Cortex of kidney (tissue), 1 donor: ENCODE results near the gene TNRC6C.

Experiments used
- DNase-seq: peaks from one replicate; lab custom pipeline; 2025; lab: John Stamatoyannopoulos, UW

The TNRC6C gene

DNA sequence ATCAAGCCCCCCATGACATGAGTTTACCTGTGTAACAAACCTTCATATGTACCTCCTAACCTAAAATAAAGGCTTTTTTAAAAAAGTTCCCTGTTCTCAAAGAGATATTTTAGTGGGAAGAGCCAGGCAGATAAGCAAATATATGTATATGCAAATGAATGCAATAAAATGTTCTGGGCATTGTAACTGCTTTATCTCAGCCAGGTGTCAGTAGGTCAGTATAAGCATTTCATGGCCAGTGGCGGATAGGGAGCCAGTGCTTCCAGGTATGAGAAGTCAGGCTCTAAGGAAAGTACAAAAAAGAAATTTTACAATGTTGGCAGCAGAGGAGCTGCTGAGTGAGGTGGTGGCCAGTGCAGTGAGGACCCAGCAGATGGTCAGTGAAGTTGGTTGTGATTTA, 53.9 kb downstream of the TNRC6C start:
- no peak for DNase-seq

DNA sequence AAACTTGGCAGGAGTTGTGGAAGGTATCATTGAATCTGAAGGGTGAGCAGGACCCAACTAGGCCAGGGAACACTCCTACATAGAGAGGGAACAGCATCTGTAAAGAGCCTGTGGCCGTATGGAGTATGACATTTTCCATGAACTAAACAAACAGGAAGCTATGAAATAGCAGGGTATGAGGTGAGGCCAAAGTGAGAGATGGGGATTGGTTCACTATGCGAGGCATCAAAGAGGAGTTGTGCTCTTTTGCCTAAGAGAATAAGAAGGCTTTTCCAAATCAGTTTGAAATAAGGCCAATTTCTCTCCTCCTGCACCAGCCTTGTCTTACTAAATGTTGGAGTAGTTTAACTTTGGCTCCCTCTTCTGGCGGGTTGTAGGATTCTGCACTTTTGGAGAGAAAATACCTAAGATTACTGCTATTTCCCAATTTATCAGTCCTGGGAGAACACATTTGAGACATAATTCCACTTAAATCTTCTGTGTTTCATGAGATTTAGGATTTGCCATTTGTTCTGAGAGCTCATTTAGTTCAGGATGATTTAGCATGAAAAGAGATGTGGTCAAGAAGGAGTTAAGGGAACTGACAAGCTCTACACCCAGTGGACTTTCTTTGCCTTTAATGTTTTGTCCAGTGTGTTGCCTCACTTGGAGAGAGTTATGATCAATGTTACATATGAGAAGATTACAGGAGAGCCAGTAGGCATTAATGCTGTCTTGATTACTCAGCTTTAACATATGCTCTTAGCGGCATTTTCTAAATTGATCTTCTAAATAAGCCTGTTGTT, 55.4 kb downstream of the TNRC6C start:
- DNase-seq, result no peak

DNA sequence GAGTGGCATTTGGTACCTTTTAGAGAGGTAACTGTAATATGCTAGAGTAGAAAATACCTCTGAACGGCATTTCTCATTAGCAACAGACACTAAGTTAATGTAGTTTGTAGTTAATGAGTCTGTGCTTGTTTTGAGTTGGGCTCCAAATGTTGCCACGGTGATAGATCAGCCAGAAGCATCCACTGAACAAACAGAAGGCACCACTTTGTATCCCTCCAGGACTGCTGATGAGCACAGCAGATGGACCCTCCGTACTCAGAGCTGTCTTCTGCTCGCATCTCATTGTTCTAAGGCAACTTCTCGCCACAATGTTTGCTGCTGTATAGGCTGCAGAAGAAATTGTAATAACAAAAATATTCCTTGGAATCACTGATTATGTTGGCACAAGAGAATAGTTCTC, 56.1 kb downstream of the TNRC6C start:
- no peak for DNase-seq

DNA sequence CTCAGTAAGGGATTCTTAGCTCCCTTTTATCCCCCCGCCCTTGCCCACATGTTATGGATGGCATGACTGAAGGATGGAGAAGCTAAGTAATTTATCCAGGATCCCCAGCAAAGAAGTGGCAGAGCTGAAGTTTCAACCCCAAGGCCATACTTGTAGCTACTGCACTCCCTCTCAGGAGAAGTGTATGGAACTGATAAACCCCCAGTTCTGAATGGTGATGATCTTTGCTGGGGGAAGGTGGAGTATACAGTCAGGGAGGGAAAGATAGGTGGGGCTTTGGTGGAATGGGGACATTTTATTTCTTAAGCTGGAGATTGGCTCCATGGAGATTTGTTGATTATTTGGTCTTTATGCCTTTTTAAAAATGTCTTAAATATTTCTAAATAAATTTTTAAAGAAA, 58.3 kb downstream of the TNRC6C start:
- DNase-seq, result no peak

DNA sequence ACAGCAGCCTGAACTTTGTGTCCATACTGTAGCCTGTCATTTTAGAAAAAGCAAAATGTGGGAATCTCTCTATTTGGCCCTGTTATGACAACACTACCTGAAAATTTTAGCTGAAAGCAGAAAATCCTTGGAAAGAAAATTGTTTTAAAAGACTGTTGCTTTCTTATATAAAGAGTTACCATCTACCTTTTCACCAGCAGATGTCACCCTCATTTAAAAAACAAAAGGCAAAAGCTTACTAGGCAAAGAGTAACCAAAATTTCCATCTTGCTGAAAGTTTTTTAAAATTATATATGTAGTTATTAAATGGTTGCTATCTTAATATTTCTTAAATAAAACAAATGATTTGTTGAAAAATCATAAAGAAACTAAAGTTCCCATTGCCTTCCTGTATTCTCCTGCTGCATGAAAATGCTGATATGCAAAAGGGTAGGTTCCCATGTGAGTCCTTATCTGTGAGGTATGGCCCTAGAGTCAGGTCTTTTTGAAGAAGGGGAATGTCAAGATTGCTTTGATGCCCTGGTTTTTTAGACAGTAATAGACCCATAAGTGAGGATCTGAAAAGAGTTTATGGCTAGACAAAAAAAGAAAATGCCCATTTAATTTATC, 61.0 kb downstream of the TNRC6C start:
- DNase-seq, result no peak

DNA sequence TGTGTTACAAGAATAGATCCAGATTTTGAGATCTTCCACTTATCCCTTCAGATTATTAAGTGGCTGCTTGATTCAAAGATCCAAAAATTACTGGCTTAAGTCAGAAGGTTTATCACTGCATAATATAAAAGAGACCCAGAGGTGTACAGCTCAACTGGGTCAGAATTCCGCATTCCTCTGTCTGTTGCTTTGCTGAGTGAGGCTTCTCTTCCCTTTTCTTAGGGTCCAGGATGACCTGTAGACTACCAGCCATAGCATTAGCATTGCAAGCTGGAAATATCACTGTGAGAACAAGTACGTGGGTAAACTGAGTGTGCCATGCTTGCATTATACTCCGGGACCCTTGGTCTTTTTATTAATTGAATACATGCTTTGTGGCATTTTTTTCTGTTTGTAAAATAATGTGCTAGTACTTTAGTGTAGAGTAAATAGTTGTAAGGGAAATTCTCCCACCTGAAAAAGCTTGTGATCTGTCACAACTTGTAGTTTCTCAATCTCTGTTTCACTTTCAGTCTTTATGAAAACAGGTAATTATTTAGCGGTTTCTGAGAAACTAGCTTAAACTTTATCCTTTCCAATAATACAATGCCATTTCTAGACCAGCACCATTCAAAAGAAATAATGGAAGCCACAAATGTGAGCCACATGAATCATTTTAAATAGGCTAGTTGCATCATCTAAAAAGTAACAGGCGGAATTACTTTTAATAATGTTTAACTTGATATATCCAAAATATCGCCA, 61.6 kb downstream of the TNRC6C start:
- no peak for DNase-seq

DNA sequence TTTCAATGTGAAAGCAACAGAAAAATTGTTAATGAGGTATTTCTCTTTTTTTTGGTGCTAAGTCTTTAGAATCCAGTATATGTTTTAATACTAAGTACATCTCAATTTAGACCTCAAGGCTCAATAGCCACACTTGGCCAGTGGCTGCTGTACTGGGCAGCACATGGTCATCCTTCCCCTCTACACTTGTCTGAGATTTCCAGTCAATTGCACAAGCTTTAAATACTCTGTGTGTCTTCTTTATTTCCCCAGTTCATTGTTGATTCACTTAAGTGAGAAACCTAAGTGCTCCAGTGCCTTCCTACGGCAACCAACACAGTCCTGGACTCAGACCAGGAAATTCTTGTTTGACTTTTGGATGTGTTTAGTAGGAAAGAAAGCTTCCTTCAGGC, 62.2 kb downstream of the TNRC6C start:
- DNase-seq, result no peak

DNA sequence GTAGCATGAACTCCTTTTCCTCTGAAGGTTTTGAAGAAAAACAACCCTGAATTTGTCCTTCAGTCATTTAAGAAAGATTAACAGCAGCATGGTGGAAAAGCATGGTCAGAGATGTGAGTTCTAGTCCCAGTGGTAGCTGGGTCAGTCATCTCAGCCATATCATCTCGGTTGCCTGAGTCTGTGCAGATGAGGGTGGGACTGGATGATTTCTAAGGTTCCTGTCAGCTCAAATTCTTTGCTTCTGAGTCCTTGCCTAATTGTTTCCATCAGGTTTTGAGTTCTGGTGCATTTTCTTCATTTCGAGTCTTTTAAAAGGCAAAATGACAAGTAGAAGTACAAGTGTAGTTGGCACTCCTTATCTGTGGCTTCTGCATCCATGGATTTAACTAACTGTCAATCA, 63.9 kb downstream of the TNRC6C start:
- DNase-seq, result no peak

DNA sequence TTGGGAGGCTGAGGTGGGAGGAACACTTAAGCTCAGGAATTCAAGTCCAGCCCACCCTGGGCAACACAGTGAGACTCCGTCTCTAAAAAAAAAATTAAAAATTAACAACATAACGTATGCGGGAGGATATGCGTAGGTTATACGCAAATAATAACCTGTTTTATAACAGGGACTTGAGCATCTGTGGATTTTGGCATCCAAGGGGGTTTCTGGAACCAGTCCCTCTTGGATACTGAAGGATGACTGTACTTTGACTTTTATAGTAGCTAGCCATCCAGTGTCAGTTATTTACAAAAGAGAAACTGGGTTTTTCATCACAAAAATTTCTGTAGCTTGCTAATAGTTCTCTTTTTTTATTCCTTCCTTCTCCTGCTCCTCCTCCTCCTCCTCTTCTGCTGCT, 64.5 kb downstream of the TNRC6C start:
- DNase-seq, result no peak

DNA sequence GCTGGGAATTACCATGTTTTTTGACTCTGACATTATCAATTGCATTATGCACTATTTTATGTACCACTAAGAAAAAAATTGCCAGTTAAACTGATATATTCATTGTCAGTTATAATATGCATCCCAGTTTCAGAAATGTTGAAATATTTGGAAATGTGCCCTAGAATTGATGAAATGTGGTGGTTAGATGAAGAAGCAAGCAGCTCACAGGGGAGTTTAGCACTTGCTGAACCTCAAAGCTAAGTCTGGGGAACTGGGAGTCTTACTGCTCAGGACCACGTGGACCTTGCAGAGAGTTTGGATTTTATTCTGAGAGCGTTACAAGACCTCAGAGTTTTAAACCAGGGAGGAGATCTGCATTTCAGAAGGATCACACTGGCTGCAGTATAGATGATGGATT, 67.9 kb downstream of the TNRC6C start:
- no peak for DNase-seq

DNA sequence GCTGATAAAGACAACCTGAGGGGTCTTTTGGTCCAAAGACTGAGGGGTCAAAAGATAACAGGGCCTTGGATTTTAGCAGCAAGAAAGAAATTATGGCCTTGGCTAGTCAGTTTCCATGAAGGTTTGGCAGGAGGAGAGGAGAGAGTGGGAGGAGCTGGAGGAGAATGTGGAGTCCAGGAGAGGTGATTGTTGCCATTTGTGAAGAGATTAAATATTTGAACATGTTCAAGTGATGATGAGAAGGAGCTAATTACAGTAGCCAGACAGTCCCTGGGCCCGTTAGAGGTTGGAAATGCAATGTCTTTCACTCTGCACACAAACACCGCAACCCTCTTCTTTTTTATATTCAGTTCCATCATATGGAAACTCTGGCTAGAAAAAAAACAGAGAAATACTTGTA, 68.6 kb downstream of the TNRC6C start:
- no peak for DNase-seq

DNA sequence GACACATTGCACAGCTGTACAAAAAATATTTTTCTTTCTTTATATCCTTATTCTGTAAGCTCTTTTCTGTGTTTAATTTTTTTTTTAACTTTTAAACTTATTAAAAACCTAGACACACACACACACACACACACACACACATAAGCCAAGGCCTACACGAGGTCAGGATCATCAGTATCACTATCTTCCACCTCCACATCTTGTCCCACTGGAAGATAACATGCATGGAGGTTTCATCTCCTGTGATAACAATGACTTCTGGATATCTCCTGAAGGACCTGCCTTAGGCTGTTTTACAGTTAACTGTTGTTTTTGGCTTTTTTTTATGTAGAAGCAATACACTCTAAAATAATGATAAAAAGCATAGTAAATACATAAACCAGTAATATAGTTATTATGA, 71.2 kb downstream of the TNRC6C start:
- no peak for DNase-seq

DNA sequence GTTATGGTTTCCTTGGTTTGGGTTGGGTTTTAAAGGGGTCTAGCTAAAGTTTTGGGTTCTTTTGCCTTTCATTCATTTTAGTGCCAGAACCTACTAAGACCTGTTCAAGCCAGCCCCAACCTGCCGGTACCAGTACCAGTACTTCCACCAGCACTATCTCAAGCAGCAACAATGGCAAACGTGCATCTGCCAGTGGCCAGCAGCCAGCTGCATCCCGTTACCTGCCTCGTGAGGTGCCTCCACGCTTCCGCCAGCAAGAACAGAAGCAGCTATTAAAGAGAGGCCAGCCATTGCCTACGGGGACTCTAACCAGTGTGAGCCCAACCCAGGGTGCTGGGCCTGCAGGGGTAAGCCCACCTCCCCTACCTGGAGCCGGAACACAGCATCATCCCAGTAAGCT, 72.9 kb downstream of the TNRC6C start:
- no peak for DNase-seq

DNA sequence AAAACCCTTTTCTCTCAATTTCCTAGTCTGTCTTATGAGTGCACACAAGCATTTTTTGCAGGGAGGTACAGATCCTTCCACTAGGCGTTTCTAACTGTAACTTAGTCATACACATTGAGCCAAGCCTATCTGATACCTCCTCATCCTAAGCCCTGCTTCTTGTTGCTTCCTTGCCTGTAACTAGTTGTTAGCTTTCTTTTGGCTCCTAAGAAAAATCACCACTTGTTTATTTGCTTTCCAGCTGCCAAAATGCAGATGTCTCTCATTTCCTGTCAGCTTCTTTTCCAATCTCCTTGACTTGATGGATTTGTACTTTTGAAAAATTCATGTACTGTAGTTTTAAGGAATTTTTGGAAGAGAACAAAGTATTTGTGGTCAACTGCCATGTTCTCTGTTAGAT, 73.7 kb downstream of the TNRC6C start:
- no peak for DNase-seq

DNA sequence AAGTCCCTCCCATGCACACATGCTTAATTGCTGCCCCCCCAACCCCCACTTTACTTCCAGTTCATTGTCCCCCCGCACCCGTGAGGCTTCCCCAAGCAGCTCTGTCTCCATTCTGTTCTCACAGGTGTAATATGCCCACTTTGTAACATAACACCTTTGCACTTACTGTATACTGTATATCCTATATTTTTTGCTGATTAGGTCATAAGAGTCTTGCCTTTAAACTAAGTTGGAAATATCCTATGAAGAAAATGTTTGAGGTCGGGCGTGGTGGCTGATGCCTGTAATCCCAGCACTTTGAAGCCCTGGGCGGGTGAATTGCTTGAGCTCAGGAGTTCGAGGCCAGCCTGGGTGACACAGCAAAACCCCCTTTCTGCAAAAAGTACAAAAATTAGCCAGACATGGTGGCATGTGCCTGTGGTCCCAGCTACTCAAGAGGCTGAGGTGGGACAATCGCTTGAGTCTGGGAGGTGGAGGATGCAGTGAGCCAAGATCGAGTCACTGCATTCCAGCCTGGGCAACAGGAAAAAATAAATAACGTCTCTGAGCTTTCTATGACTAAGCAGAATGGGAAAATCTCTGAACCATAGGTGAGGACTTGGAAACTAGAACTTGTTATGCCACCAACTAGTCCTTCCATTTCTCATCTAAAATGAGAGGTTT, 76.1 kb downstream of the TNRC6C start:
- DNase-seq, result no peak

DNA sequence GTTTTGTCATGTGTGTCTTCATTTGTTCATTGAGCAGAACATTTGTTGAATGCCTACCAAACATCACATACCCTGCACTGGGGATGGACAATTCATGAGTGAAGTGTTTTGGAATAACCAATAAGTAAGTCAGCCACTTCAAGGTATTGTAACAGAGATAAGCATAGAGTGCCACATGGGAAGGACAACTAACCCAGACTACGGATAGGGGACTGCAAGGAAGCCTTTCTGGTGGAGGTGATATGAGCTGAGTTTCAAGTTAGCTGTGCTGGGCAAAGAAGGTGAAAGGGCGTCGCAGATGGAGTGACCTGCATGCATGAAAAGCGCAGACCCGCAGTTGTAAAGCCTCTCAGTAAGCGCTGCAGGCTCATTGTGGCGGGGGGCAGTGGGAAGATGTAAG, 78.8 kb downstream of the TNRC6C start:
- no peak for DNase-seq

DNA sequence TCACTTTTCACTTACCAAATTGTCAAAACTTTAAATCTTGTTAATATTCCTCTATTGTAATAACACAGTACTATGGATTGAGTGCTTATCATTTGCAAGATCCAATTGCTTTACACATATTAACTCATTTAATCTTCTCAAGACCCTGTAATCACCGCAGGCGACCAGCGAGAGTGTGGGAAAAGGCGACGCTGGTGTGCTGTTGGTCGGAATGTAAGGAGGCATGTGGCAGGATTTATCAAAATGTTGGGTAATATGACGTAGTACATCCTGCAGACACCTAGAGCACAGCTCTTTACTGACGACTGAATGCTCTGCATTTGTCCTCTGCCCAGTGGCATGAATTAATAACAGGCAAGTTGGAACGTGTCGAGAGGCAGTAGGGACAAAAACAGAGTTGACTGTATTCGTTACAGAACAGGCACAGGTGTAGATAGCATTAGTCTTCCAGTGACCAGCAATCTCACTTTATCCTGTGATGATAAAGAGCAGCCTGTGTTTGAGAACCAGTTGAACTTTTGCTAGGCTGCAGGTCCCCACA, 80.3 kb downstream of the TNRC6C start:
- DNase-seq, result no peak

DNA sequence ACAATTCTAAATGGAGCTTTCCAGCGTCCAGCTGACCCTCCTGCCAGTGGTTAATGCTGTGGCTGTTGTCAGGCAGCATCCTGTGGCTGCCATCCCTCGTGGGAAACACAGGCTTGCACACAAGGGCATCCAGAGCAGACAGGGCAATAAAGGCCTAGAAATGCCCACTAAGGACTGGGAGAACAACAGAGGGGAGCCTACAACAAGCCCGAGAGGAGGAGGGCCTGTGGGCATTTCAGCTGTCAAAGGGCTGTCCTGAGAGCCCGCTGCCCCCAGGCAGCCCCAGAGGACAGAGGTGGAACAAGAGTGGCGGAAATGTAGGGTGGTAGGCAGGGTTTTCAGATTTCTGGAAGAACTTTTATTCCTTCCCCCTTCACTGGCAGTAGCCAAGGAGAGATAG, 81.1 kb downstream of the TNRC6C start:
- DNase-seq, result no peak

DNA sequence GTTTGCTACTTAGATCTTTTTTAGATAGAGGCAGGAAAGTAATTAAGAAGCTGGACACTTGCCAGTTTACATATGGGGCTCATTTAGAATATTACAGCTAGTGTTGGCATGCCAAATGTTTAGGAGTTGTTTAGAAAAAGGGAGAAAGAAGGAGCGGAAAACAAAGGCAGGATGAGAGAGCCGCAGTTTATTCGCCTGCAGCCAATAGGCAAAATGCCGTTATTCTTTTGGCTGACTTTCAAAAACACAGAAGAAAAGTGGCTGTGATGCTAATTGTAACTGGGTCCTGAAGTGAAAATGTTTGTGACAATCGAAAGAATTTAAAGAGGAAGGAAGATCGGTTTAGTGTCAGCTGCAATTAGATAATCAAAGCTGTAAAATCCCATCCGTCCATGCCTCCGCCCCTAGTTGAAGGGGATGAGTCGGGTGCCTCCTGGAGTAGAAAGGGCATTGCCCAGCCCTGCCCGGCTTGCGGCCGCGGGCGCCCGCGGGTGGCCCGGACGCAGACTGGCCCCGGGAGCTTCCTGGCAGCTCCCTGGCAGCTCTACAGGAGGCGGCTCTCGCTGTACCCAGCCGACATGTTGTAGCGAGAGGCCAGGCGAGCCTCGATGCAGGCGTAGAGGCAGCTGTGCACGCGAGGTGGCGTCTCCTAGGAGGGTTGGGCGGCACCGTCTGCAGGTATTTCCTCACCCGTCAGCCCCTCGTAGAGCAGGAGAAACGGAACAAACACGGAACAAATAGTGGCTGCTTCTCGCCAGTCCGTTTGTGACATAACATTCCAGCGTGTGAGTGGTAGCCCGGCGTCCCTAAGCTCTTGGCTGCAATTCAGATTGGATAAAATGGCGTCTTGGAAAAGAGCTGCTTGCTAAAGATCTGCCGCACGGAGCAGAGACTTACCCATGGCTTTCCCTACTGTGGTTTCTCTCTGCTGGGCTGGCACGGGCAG, 82.2 kb downstream of the TNRC6C start:
- DNase-seq, result no peak

DNA sequence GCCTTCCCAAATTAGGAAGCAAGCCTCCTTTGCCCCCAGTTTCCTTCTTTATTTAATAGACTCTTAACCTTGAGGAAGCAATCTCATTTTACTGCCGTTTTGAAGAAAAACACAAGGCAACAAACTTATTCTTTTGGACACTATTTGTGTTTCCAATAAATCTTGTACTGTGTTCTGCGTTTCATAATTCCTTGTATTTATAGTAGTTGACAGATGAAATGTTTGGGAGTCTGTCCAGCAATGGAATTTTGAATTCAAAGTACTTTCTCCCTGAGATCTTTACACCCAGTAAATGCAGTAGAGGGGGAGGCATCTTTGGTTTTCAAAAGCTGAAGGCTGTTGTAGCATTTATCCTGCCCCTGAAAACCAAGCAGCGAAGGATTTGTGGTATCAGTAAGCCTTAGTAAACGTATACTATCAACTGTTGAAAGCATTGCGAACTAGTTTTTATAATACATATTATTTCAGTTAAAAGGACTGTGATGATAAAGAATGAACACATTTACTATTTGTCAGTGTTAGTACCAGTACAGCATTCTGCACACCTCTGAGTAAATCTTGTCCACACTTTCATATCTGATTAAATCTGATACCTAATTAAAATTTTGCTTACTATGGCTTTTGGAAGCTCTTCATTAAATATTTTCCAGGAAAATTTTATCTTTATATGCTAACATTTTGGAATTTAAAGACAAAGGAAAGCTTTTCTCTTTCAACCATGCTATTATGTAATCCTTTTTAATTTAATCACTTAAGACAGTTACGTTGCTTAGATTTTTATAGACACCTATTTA, 83.1 kb downstream of the TNRC6C start:
- DNase-seq, result no peak

DNA sequence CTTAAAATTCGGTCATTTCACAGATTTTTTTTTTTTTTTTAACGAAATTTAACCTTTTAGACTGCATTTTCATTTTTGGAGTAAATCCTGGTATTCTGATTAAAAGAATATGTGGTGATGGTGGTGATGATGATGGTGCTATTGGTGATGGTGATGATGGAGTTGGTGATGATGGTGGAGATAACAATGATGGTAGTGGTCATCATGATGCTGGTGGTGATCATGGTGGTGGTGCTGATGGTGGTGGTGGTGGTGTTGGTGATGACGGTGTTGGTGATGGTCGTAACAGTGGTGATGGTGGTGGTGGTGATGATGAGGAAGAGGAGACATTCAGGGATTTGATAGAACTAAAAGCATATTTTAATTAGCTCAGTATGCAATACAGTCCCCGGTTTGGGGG, 84.0 kb downstream of the TNRC6C start:
- DNase-seq, result no peak
